Measurements from ENCODE around the gene SENP1.
"Not testable (repeated sequence)": the region's sequence is repeated elsewhere in the genome, so short reads cannot be mapped to it uniquely, and the experiment has no call there.

Gene SENP1

GRCh38 chr12:48111312-48111693, 5.4 kb upstream of the SENP1 start:
- DNase-seq (ENCODE audit: low read depth in 3 of 3) = not testable (repeated sequence)

DNA sequence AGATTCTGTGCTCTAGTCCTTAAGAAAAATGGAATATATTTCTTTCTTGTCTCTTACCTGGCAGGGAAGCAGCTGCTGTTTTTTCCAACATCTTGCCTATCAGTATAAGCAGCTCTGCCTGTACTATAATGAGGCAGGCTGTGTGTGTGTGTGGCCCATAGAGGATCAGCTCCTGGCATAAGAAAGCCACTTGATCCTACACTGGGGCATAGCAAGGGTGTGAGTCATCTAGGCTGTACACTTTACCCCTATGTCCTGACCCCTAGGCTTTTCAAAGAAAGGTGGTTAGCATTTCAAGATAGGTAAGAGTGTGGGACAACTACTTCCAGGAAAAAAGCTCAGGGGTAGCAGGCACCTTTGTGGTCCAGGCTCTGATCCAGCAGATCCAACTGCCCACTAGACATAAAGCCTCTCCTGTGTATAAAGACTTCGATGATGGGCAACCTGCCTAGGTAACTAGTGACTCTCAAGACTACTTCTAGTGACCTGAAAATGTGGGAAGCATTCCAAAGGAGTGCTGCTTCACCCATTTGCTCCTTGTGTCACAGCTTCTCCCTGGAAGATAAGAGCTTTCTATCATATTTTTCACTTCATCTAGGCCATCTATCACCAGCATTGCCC, 4.9 kb upstream of the SENP1 start:
- DNase-seq (ENCODE audit: low read depth in 3 of 3) = no peak

DNA sequence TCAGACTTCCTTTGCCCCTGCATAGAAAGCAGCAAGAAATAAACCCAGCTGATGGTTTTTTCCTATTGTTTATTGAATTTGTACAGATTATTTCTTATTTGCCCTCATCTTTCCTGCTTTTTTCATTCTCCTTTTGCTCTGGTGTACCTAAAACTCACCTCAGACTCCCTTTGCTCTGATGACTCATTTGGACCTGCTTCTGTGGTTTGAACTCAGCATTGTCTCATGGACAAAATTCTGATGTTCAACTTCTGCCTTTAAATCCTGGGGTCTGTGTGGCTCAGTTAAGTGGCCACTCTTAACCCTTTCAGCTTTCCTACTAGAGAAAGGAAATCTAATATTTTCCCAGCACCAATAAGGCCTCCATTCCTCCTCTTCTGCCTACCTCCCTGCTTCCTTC, 3.5 kb upstream of the SENP1 start:
- no peak for DNase-seq (ENCODE audit: low read depth in 3 of 3)

- DNase-seq (ENCODE audit: low read depth in 3 of 3) = no peak
Measured at GRCh38 chr12:48106681-48107613, 1.1 kb upstream of the SENP1 start.

DNA sequence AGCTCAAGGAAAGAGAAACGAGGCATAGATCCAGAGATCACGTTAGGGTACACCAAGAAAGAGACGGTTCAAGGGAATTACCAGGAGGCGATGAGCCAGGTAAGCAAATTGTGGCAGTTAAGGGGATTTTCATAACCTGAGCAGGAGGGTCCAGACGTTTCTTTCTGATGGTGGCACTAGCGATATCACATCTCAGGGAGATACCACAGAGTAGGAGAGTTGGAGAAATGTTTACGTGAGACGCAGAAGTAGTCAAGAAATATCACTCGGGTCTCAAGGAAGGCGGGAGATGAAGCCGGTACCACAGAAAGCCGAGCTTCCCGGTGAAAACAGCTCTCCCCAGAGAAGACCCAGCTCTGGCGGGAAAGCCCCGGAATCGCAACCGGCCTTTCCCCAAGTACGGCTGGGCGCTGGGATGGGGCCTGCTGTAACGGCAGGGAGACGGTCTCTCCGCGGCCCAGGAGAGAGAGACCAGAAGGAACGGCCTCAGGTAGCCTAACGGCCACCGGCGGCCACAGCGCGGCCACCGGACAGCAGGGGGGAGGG, 485 bp downstream of the SENP1 start:
- DNase-seq (ENCODE audit: low read depth in 3 of 3) = peak in 2 of 3 experiments; percentile 18 to 21

- DNase-seq (ENCODE audit: low read depth in 3 of 3) = no peak
Measured at GRCh38 chr12:48104531-48104930, 1.3 kb downstream of the SENP1 start.

- no peak for DNase-seq (ENCODE audit: low read depth in 3 of 3)
Measured at GRCh38 chr12:48092611-48093010, 13.3 kb downstream of the SENP1 start.

GRCh38 chr12:48086327-48086726, 19.6 kb downstream of the SENP1 start:
- DNase-seq (ENCODE audit: low read depth in 3 of 3) = no peak

- DNase-seq (ENCODE audit: low read depth in 3 of 3) = no peak
Measured at GRCh38 chr12:48084841-48085460, 20.9 kb downstream of the SENP1 start.

GRCh38 chr12:48084066-48084465, 21.8 kb downstream of the SENP1 start:
- no peak for DNase-seq (ENCODE audit: low read depth in 3 of 3)

DNA sequence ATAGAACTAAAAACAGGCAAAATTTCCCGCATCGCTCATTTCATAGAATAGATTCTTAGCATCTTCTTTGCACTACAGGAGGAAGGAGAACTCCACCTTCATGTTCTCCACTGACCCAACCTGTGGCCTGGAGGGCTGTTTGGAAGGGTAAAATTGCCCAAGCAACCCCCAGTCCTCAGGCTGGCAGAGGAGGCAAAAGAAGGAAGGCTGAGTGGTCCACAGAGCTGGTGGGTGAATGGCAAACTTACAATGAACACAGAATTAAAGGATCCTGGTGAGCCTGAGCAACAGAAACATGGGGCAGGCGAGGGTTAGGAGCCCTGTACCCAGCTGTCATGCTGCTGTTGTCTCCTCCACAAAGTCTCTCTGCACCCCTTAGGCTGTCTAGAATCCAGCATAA, 25.1 kb downstream of the SENP1 start:
- DNase-seq (ENCODE audit: low read depth in 3 of 3) = no peak

DNA sequence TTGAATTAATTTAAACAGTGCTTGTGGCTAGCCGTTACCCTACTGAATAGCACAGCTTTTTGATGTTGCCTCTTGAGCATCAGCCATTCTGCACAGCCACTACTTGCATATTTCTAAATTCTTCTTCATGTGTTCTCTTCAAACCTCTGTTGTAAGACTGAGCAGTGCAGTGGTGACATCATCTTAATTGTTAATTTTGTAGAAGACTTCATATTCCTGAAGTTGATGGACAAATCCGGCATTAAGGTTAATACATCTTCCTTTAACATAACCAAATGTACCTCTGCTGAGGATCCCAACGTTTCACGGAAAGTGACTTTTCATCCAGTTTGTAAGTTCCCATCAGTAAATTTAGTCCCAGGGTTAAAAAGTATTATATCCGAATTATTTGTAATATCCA, 25.6 kb downstream of the SENP1 start:
- DNase-seq (ENCODE audit: low read depth in 3 of 3) = no peak

GRCh38 chr12:48078901-48079300, 27.0 kb downstream of the SENP1 start:
- no peak for DNase-seq (ENCODE audit: low read depth in 3 of 3)

GRCh38 chr12:48077111-48077510, 28.8 kb downstream of the SENP1 start:
- DNase-seq (ENCODE audit: low read depth in 3 of 3) = no peak

GRCh38 chr12:48075832-48076231, 30.0 kb downstream of the SENP1 start:
- DNase-seq (ENCODE audit: low read depth in 3 of 3) = no peak

GRCh38 chr12:48074266-48074665, 31.6 kb downstream of the SENP1 start:
- no peak for DNase-seq (ENCODE audit: low read depth in 3 of 3)

GRCh38 chr12:48072266-48072665, 33.6 kb downstream of the SENP1 start:
- DNase-seq (ENCODE audit: low read depth in 3 of 3) = no peak

DNA sequence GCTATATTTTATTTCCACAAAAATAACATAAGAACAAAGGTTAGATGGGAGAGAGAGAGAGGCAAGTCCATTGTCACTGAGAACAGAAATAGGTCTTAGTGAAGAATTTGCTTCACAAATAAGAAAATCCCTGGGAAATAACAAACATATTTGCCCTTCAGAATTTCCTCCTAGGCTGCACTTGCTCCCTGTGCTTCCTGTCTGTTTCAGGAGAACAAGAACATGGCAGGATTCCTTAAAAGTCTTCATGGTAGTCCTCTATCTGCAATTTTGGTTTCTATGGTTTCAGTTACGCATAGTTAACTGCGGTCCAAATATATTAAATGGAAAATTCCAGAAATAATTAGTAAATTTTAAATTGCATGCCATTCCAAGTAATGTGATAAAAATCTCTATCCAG, 34.1 kb downstream of the SENP1 start:
- no peak for DNase-seq (ENCODE audit: low read depth in 3 of 3)

- DNase-seq (ENCODE audit: low read depth in 3 of 3) = no peak
Measured at GRCh38 chr12:48070731-48071130, 35.1 kb downstream of the SENP1 start.

DNA sequence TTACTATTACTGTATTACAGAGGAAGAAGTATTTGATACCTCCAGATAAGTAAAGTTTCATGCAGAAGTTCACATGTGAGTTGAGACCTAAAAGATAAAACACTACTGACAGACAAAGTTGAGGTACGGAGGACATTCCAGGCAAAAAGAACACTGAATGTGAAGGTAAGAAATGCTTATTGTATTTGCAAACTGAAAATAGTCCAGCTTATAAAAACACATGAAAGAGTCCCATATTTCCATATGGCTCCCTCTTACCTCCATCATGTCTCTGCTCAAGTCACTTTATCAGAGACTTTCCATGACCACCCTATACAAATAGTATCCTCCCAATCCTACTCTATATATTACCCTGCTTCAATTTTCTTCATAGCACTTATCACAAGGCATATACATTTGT, 35.8 kb downstream of the SENP1 start:
- no peak for DNase-seq (ENCODE audit: low read depth in 3 of 3)

DNA sequence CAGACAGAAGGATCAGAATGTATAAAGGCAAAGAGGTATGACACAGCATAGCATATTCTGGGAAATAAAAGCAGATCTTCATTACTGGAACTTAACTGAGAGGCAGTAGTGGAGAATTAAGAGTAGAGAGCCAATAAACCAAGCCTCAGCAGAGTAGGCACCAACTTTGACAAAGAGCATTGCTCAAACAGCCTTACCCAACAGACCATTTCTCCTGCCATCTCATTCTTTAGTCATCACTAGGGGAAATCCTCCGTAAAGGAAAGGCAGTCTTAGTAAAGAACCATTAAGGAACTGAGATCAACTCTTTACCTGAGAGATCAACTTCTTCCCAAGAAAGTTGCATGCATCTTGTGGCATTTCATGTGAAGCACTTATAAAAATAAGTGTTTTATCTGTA, 36.6 kb downstream of the SENP1 start:
- no peak for DNase-seq (ENCODE audit: low read depth in 3 of 3)

- DNase-seq (ENCODE audit: low read depth in 3 of 3) = no peak
Measured at GRCh38 chr12:48068457-48068856, 37.4 kb downstream of the SENP1 start.
